ENCODE measurements around the gene IQCE. TPM values are rescaled to one million over a fixed set of nuclear protein-coding genes. Genes with fewer than 3 reads are reported as not detected.
"Not testable (repeated sequence)": the region's sequence is repeated elsewhere in the genome, so short reads cannot be mapped to it uniquely, and the experiment has no call there.

The IQCE gene
- polyA plus RNA-seq, 3 donors: 19.2 to 21.2 (median 21.2) TPM

DNA sequence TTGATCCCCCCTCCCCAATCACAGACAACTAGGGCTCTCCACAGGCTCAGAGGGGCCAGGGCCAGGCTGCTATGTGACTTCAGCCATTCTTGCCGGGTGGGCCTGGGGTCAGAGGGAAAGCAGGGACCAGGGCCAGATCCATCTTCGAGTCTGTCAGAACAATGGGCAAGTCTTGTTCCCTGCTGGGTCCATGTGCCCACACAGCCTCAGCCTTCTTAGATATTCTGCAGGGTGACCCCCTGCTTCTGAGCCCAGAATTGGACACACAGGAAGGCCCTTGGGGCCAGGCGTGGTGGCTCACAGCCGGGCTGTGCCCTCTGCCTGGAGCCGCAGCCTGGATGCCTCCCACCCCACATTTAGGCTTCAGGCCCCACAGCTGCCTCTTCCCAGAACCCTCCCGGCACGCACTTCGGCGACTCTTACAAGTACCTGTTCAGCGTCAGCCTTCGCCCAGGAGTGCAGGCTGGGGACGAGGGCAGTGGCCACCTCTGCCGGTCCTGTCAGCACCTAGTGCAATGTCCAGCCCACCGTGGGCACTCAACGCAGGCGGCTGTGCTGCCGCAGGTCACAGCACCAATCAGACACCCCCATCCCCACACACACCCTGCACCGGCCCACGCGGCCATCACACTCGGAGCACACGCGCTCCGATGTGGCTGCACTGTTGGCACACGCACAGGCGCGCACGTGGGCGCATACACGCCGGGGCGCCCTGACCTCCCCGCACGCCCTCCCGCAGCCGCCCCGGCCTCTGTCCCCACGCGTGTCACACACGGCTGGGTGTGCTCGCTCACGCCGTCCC lies 27.6 kb upstream of the IQCE start:
- DNase-seq (ENCODE audit: low read depth in 3 of 3, low spot score in 2 of 3): not testable (repeated sequence)

- DNase-seq (ENCODE audit: low read depth in 3 of 3, low spot score in 2 of 3): not testable (repeated sequence)
These were observed 27.0 kb upstream of the IQCE start for GRCh38 chr7:2531796-2532110.

GRCh38 chr7:2532199-2532772 lies 26.5 kb upstream of the IQCE start:
- DNase-seq (ENCODE audit: low read depth in 3 of 3, low spot score in 2 of 3): not testable (repeated sequence)

DNA sequence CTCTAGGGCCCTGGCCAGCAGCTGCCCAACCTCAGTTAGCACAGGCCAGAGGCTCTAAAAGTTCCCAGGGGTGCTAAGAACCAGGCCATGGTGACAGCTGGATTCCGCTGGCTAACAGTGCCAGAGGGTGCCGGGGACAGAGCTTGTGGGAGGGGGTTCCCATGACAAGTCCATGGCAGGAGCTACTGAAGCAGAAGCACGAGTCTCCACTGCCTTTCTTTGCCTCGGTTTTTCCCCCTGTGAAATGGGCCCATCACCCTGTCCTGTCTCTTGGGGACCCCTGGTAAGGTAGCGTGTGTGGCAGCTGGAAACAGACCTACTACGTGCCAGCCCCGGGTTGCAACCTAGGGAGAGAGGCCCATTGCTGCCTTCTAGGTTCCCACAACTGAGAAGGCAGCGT lies 26.0 kb upstream of the IQCE start:
- not testable (repeated sequence) for DNase-seq (ENCODE audit: low read depth in 3 of 3, low spot score in 2 of 3)

DNA sequence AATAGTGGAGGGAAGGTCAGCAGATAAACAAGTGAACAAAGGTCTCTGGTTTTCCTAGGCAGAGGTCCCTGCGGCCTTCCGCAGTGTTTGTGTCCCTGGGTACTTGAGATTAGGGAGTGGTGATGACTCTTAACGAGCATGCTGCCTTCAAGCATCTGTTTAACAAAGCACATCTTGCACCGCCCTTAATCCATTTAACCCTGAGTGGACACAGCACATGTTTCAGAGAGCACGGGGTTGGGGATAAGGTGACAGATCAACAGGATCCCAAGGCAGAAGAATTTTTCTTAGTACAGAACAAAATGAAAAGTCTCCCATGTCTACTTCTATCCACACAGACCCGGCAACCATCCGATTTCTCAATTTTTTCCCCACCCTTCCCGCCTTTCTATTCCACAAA lies 25.2 kb upstream of the IQCE start:
- not testable (repeated sequence) for DNase-seq (ENCODE audit: low read depth in 3 of 3, low spot score in 2 of 3)

DNA sequence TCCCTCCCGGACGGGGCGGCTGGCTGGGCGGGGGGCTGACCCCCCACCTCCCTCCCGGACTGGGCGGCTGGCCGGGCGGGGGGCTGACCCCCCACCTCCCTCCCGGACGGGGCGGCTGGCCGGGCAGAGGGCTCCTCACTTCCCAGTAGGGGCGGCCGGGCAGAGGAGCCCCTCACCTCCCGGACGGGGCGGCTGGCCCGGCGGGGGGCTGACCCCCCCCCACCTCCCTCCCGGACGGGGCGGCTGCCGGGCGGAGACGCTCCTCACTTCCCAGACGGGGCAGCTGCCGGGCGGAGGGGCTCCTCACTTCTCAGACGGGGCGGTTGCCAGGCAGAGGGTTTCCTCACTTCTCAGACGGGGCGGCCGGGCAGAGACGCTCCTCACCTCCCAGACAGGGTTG lies 24.6 kb upstream of the IQCE start:
- DNase-seq (ENCODE audit: low read depth in 3 of 3, low spot score in 2 of 3): not testable (repeated sequence)

GRCh38 chr7:2535872-2536627 lies 22.7 kb upstream of the IQCE start:
- not testable (repeated sequence) for DNase-seq (ENCODE audit: low read depth in 3 of 3, low spot score in 2 of 3)

DNA sequence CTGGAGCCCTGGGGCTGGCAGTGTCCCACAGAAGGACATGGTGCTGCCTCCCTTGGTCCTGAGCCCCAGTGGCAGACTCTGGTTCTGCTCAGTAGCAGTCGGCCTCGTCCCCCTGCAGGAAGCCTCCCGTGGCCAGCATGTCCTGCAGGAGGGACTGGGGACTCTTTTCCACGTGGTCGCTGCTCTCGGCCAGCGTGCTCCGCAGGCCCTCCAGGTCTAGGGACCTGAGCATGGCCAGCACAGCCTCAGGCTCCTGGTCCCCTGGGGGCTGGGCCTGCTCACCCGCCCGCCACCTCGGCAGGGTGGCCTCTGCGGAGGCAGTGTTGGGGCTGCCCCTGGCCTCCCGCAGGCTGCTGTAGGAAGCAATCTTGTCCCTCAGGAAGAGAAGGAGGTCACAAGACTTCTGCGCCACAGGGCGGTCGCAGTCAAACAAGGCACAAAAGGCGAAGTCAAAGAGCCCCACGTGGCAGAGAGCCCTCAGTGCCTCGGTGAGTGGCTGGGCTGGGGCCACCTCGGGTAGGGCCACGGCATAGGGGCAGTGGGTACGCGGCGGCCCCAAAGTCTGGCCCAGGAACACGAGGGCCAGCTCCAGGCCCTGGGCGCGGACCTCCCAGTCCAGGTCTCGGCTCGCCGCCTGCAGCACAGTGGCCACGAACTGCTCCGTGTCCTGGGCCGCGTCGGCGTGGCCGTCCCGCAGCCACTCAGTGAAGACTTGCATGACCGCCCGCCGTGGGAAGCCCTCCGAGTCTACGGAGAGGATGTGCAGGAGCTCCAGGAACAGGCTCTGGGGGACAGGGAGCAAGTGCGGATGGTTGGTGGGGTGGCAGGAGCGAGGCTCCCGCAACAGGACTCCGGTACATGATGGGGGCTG lies 20.6 kb upstream of the IQCE start:
- no peak for DNase-seq (ENCODE audit: low read depth in 3 of 3, low spot score in 2 of 3)

GRCh38 chr7:2539031-2539911 lies 19.5 kb upstream of the IQCE start:
- no peak for DNase-seq (ENCODE audit: low read depth in 3 of 3, low spot score in 2 of 3)

DNA sequence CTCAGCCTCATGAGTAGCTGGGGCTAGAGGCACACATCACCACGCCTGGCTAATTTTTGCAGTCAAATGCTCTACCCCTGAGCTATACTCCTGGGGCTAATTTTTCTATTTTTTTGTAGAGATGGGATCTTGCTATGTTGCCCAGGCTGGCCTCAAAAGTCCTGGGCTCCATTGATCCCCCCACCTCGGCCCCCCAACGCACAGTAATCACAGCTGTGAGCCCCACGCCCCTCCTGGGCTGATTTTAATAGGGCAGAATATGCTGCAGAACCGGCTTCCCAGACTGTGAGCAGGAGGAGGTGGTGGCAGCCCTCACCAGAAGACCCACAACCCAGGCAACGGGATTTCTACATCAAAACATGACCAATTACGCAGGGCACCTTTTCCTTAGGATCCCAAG lies 18.6 kb upstream of the IQCE start:
- DNase-seq (ENCODE audit: low read depth in 3 of 3, low spot score in 2 of 3): no peak

DNA sequence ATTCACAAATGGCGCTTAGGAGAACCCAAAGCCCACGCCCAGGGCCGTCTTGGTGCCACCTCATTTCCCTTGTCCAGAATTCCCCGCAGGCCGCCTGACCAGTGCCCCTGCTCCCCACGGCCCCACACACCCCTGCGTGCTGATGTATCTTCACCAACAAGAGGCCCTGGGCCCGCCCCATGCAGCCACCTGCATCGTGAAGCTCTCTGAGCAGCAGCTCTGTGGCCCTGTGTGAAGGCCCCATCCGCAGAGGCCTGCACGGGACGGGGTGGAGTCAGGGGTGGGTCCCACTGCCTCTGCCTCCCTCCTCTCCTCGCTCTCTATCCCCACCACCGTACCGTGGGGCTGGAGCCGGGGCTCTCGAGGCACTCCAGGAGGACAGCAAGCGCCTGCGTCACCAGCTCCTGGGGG lies 18.1 kb upstream of the IQCE start:
- DNase-seq (ENCODE audit: low read depth in 3 of 3, low spot score in 2 of 3): no peak

- DNase-seq (ENCODE audit: low read depth in 3 of 3, low spot score in 2 of 3): no peak
These were observed 17.3 kb upstream of the IQCE start for GRCh38 chr7:2541291-2542010.

DNA sequence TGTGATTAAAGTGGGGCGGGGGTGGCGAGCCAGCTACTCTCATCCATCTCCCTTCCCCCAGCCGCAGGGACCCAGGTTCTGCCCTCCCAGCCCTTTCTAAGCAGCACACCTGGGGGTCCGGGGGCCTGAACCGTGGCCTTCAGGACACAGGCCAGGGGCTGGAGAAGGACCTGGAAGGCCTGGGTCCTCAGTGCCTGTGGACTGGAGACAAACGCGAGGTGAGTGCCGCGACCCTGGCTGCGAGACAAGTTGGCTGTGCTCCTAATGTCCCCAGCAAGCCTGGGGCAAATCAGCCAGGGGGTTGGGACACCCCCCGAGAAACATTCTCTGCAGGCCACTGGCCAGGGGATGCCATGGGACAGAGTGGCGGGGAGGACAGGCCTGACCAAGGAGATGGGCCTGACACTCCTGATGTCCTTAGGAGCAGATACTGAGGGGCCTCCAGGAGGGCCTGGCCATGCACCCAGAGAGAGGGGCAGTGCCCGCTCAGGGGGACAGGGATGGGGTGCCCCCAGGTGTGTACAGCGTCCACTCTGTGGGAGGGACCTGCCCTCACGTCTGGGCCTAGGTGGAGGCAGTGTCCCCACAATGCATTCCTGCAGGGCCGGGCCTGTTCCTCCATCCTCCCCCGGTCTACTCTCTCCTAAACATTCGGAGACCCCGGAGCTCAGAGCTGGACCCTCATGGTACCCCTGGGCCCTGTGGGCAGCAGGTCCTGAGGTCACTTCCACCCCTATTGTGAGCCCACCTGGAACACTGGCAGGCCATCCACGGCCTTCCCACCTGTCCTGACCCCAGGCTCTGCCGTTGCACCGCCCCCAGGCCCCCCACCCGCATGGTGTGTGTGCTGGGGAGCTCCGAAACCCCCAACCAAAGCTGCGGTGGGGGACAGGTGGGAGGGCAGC lies 16.5 kb upstream of the IQCE start:
- DNase-seq (ENCODE audit: low read depth in 3 of 3, low spot score in 2 of 3): no peak

- DNase-seq (ENCODE audit: low read depth in 3 of 3, low spot score in 2 of 3): no peak
These were observed 15.6 kb upstream of the IQCE start for GRCh38 chr7:2542916-2543871.

DNA sequence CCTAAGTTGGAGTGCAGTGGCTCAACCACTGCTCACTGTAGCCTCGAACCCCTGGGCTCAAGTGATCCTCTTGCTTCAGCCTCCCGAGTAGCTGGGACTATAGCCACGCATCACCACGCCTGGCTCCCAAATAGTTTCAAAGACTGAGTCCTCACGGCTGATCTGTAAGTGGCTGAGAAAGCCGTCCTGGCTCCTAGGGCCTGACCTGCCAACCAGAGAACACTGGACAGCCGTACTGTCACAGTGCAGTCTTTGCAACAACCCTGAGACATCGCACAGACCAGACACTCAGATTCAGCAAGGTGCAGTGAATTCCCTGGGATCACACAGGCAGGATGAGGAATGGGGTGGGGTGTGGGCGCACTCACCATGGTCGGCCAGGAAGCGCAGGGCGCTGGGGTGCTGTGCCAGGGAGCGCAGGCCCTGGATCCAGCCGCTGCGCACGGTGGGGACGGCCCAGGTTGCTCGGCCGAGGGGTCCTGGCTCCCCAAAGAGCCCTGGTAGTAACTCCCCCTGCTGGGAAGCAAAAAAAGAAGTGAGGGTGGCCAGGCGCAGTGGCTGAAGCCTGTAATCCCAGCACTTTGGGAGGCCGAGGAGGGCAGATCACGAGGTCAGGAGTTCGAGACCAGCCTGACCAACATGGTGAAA lies 14.1 kb upstream of the IQCE start:
- DNase-seq (ENCODE audit: low read depth in 3 of 3, low spot score in 2 of 3): no peak

GRCh38 chr7:2545746-2546425 lies 12.9 kb upstream of the IQCE start:
- no peak for DNase-seq (ENCODE audit: low read depth in 3 of 3, low spot score in 2 of 3)

Measured in right renal cortex interstitium (tissue), 3 donors.